Measurements from ENCODE around the gene NNT.

GRCh38 chr5:43643750-43644149 is 40.8 kb downstream of the NNT start:
- TF ChIP-seq POLR2A (IDR thresholded peaks at IDR 0.05) (no peak), CTCF (IDR thresholded peaks at IDR 0.05) (no peak)
